CD4-positive, alpha-beta T cell (primary cell): Measurements from ENCODE around the gene RAD52. TPM values are rescaled to one million over a fixed set of nuclear protein-coding genes. Genes with fewer than 3 reads are reported as not detected.
A peak's percentile ranks its signal among the peaks of the same experiment; 100 is the strongest.

Experiments used
- ATAC-seq: fragments of 200-7000 bp; cut with Tn5 transposase; one replicate; pipeline ENCODE4 v1.10.0; 2022; ENCODE audit warnings: mild to moderate bottlenecking; ENCODE audit not compliant: poor library complexity
- CTCF ChIA-PET: fragments of 350-600 bp; sonication (Branson Sonifier 250); formaldehyde crosslinking; loops from one replicate; lab custom pipeline; 2021; ENCODE audit warnings: antibody characterized with exemption, inconsistent platforms; lab: Charles Lee
- POLR2A ChIA-PET: fragments of 350-600 bp; sonication (Branson Sonifier 250); formaldehyde crosslinking; loops from one replicate; lab custom pipeline; 2021; ENCODE audit warnings: antibody characterized with exemption, inconsistent platforms; lab: Charles Lee
- DNase-seq, 14 experiments: peaks; one replicate each; pipeline ENCODE4 v3.0.0-alpha.2; 2013 to 2020; ENCODE audit warnings: mixed read lengths in 2 of 14
- H3K27ac ChIP-seq, 2 donors: one replicate each; pipeline versions ENCODE4 v1.5.1 to v1.7.0; 2013; ENCODE audit warnings: low read length in 2 of 2, low read depth in 1 of 2, mild to moderate bottlenecking in 1 of 2
- H3K27me3 ChIP-seq, 2 experiments: 1 replicate in 1 of 2; 2 replicates in 1 of 2; pipeline versions ENCODE4 v1.6.1 to v1.7.0; 2013; ENCODE audit warnings: low read length in 2 of 2, control low read depth in 1 of 2, mild to moderate bottlenecking in 1 of 2, moderate library complexity in 1 of 2; ENCODE audit not compliant: insufficient read depth in 2 of 2, control insufficient read depth in 1 of 2
- H3K36me3 ChIP-seq: one replicate; pipeline ENCODE4 v1.6.1; 2013; ENCODE audit warnings: low read length, control low read depth; ENCODE audit not compliant: insufficient read depth
- H3K4me1 ChIP-seq: one replicate; pipeline ENCODE4 v1.6.1; 2013; ENCODE audit warnings: low read length, control low read depth; ENCODE audit not compliant: insufficient read depth
- H3K4me3 ChIP-seq: one replicate; pipeline ENCODE4 v1.5.1; 2013; ENCODE audit warnings: mild to moderate bottlenecking, low read length, moderate library complexity
- H3K9me3 ChIP-seq, 2 experiments: 1 replicate in 1 of 2; 2 replicates in 1 of 2; pipeline versions ENCODE4 v1.6.1 to v1.7.0; 2013; ENCODE audit warnings: low read length in 2 of 2, mild to moderate bottlenecking in 2 of 2, control low read depth in 1 of 2, moderate library complexity in 1 of 2; ENCODE audit not compliant: control insufficient read depth in 1 of 2, insufficient read depth in 1 of 2
- H3K27ac Mint-ChIP-seq: one replicate; pipeline ENCODE4 v1.8.0; 2020; ENCODE audit warnings: mixed read lengths
- H3K27me3 Mint-ChIP-seq: one replicate; pipeline ENCODE4 v1.8.0; 2021; ENCODE audit warnings: mixed read lengths
- H3K36me3 Mint-ChIP-seq: one replicate; pipeline ENCODE4 v1.8.0; 2021; ENCODE audit warnings: low read depth, mixed read lengths
- H3K4me1 Mint-ChIP-seq: one replicate; pipeline ENCODE4 v1.8.0; 2021; ENCODE audit warnings: low read depth, mixed read lengths
- H3K4me3 Mint-ChIP-seq: one replicate; pipeline ENCODE4 v1.8.0; 2020; ENCODE audit warnings: mild to moderate bottlenecking, mixed read lengths
- H3K9me3 Mint-ChIP-seq: one replicate; pipeline ENCODE4 v1.8.0; 2020; ENCODE audit warnings: mixed read lengths
- CTCF ChIP-seq: fragments of 200-600 bp; IDR thresholded peaks from one replicate; pipeline ENCODE4 v1.8.0; 2022; ENCODE audit warnings: antibody characterized with exemption, mild to moderate bottlenecking
- intact Hi-C, 2 experiments: fragments of 100-400 bp; cut with DNase I in 1 of 2; cut with micrococcal nuclease in 1 of 2; formaldehyde crosslinking; loops; one replicate each; pipeline versions ENCODE4 v1.15.1 to v1.9.0; 2023 to 2025; cut with DNase I, micrococcal nuclease
- total RNA-seq, 174 experiments: library from RNA in 2 of 174; stranded (reverse) in 2 of 174; gene quantifications; one replicate each; pipeline ENCODE4 v1.2.3 and lab custom pipeline; 2021 to 2026

The RAD52 gene
- total RNA-seq, 2 experiments from 2014 or later: 7.0 to 8.1 TPM

GRCh38 chr12:916240-916639 lies 33.3 kb downstream of the RAD52 start:
- peaks cover 31% of the 10 kb centered on the region for H3K4me1 Mint-ChIP-seq
- H3K9me3 Mint-ChIP-seq: no peaks in the 10 kb centered on the region
- no peaks in the 10 kb centered on the region for H3K9me3 ChIP-seq
- ATAC-seq (peak; percentile 61), DNase-seq (peak in 10 of 14 experiments; percentile 9 to 50 (median 17))
- no peaks in the 10 kb centered on the region for H3K27me3 Mint-ChIP-seq
- H3K27ac ChIP-seq: no peak overlapping the region
- peaks cover 76% of the 10 kb centered on the region for H3K36me3 ChIP-seq
- H3K4me3 Mint-ChIP-seq: peak overlapping the region; percentile 80
- no peak overlapping the region for H3K4me3 ChIP-seq
- TF ChIP-seq CTCF: no peak
- ChIA-PET POLR2A (interaction anchor here (1.3 kb wide), 1 partner anchor 33 kb away, joined by 5 read pairs; the partner anchor contains the start of gene RAD52), CTCF (no interaction called here)
- peak overlapping the region; percentile 80 for H3K27ac Mint-ChIP-seq
- peaks cover 90% of the 10 kb centered on the region for H3K36me3 Mint-ChIP-seq
- peaks cover 10% of the 10 kb centered on the region for H3K4me1 ChIP-seq
- H3K27me3 ChIP-seq: no peaks in the 10 kb centered on the region
- intact Hi-C loops: no loop called here

- Mint-ChIP-seq H3K27ac (peak overlapping the region; percentile 75), H3K4me3 (no peak overlapping the region), H3K27me3 (no peaks in the 10 kb centered on the region), H3K36me3 (peaks cover 89% of the 10 kb centered on the region), H3K4me1 (peaks cover 23% of the 10 kb centered on the region), H3K9me3 (no peaks in the 10 kb centered on the region)
- intact Hi-C loops: no loop called here
- Histone ChIP-seq H3K27me3 (no peaks in the 10 kb centered on the region), H3K36me3 (peaks cover 82% of the 10 kb centered on the region), H3K27ac (peak overlapping the region in 1 of 2 donors; percentile 11), H3K4me1 (peaks cover 10% of the 10 kb centered on the region), H3K4me3 (no peak overlapping the region), H3K9me3 (no peaks in the 10 kb centered on the region)
- DNase-seq: peak in 1 of 14 experiments; percentile 31
- ATAC-seq: no peak
- ChIA-PET POLR2A (interaction anchor here (0.5 to 1.3 kb wide), 2 partner anchors 34 to 153 kb away, joined by 3 to 5 read pairs; partner anchors contain the start of gene RAD52), CTCF (interaction anchor here (0.9 kb wide), 1 partner anchor 34 kb away, joined by 3 read pairs; the partner anchor contains the start of gene RAD52)
- no peak for TF ChIP-seq CTCF
Measured at GRCh38 chr12:915090-915489, 34.4 kb downstream of the RAD52 start.

GRCh38 chr12:913919-914698 lies 35.4 kb downstream of the RAD52 start:
- Histone ChIP-seq H3K9me3 (no peaks in the 10 kb centered on the region), H3K4me3 (no peak overlapping the region), H3K27me3 (no peaks in the 10 kb centered on the region), H3K4me1 (peaks cover 10% of the 10 kb centered on the region), H3K36me3 (peaks cover 92% of the 10 kb centered on the region), H3K27ac (no peak overlapping the region)
- intact Hi-C loops: no loop called here
- no peak overlapping the region for H3K4me3 Mint-ChIP-seq
- H3K9me3 Mint-ChIP-seq: no peaks in the 10 kb centered on the region
- peak overlapping the region; percentile 75 for H3K27ac Mint-ChIP-seq
- no peak for ATAC-seq
- H3K27me3 Mint-ChIP-seq: no peaks in the 10 kb centered on the region
- TF ChIP-seq CTCF: no peak
- POLR2A ChIA-PET: no interaction called here
- DNase-seq: peak in 1 of 14 experiments; percentile 25
- H3K4me1 Mint-ChIP-seq: peaks cover 23% of the 10 kb centered on the region
- peaks cover 90% of the 10 kb centered on the region for H3K36me3 Mint-ChIP-seq
- CTCF ChIA-PET: interaction anchor here (0.7 kb wide), 1 partner anchor 27 kb away, joined by 3 read pairs; no protein-coding TSS in a partner anchor
